Right lobe of liver (tissue), 6 donors: Measurements from ENCODE around the gene TUBA1A. TPM values are rescaled to one million over a fixed set of nuclear protein-coding genes. Genes with fewer than 3 reads are reported as not detected.

Source experiments
- ATAC-seq, 4 donors: fragments of 200-7000 bp; cut with Tn5 transposase; one replicate each; pipeline ENCODE4 v1.9.1; 2020; ENCODE audit warnings: mild to moderate bottlenecking in 4 of 4, moderate library complexity in 4 of 4
- DNase-seq, 3 donors: peaks; one replicate each; pipeline ENCODE4 v3.0.0-alpha.2; 2020
- H3K27ac ChIP-seq, 3 donors: fragments of 200-600 bp; one replicate each; pipeline ENCODE4 v1.8.0; 2022
- H3K27me3 ChIP-seq, 2 donors: fragments of 200-600 bp; one replicate each; pipeline ENCODE4 v1.8.0; 2022
- H3K36me3 ChIP-seq, 4 donors: fragments of 200-600 bp; sonication (generic) in 1 of 4; one replicate each; pipeline versions ENCODE4 v1.5.1 to v1.8.0; 2017 to 2022; ENCODE audit warnings: control low read depth in 1 of 4
- H3K4me1 ChIP-seq, 4 donors: fragments of 200-600 bp; sonication (generic) in 1 of 4; one replicate each; pipeline versions ENCODE4 v1.5.1 to v1.8.0; 2017 to 2022; ENCODE audit warnings: control low read depth in 1 of 4
- H3K4me3 ChIP-seq, 3 donors: fragments of 200-600 bp; one replicate each; pipeline ENCODE4 v1.8.0; 2022
- H3K9me3 ChIP-seq, 4 donors: fragments of 200-600 bp; sonication (generic) in 1 of 4; one replicate each; pipeline versions ENCODE4 v1.5.1 to v1.8.0; 2017 to 2022; ENCODE audit warnings: control low read depth in 1 of 4
- CTCF ChIP-seq, 4 donors: fragments of 200-600 bp in 3 of 4; fragments of 450-650 bp in 1 of 4; IDR thresholded peaks; one replicate each; pipeline versions ENCODE4 v1.5.1 to v1.8.0; 2016 to 2022; ENCODE audit warnings: antibody characterized with exemption in 4 of 4, mild to moderate bottlenecking in 2 of 4
- POLR2A ChIP-seq: fragments of 450-650 bp; IDR thresholded peaks from one replicate; pipeline ENCODE4 v1.6.1; 2017; ENCODE audit warnings: antibody characterized with exemption, mild to moderate bottlenecking
- WGBS: methylation state at CpG from one replicate; pipeline ENCODE4 v1.1.6; 2018; ENCODE audit warnings: low coverage, low lambda C conversion rate; ENCODE audit not compliant: insufficient coverage; ENCODE audit errors: missing lambda C conversion rate; 5-methylcytosine and 5-hydroxymethylcytosine counted together
- intact Hi-C, 2 donors: fragments of 100-400 bp; cut with DNase I; formaldehyde crosslinking; loops; one replicate each; pipeline versions ENCODE4 v1.11.2 to v1.14.1; 2022
- total RNA-seq, 6 experiments: library from RNA; depleted of rRNA in 2 of 6; stranded (reverse); fragments of >200 nt in 2 of 6; fragmentation: NEBNext Ultra II Directional in 3 of 6; extraction: Animal tissue kit (Norgen Biotek cat#: 25700) in 3 of 6; gene quantifications; one replicate each; pipeline versions ENCODE4 v1.1.0 to v1.2.4, GENCODE V29; 2016 to 2023
- donor health status: DM: no; HTN: yes; CAD: no.
- donor health status: DM: no; HTN: no; CAD: no.
- donor health status: DM: no; HTN: no; CAD: no.
- donor health status: DM: no; HTN: yes; CAD: no.
- donor health status: DM: no; HTN: yes; CAD: no.

Gene TUBA1A
- total RNA-seq, 6 experiments from 2014 or later = 3.8 to 18.9 (median 5.8) TPM

GRCh38 chr12:49206389-49206788 is 17.5 kb upstream of the TUBA1A start:
- TF ChIP-seq CTCF (IDR thresholded peaks at IDR 0.05) (no peak), POLR2A (no peak)
- no peak overlapping the region for H3K27ac ChIP-seq
- ATAC-seq (no peak), DNase-seq (no peak)
- no peak overlapping the region for H3K4me3 ChIP-seq
- H3K27me3 ChIP-seq = no peaks in the 10 kb centered on the region
- no peaks in the 10 kb centered on the region for H3K9me3 ChIP-seq
- peaks cover 0 to 6% (median 0%) of the 10 kb centered on the region in 4 donors for H3K4me1 ChIP-seq
- H3K36me3 ChIP-seq = no peaks in the 10 kb centered on the region
- intact Hi-C loops = no loop called here

- ATAC-seq = peak in 2 of 4 donors; percentile 36 to 38
- Histone ChIP-seq H3K4me1 (peaks cover 0 to 10% (median 1%) of the 10 kb centered on the region in 4 donors), H3K4me3 (no peak overlapping the region), H3K27me3 (no peaks in the 10 kb centered on the region), H3K36me3 (no peaks in the 10 kb centered on the region), H3K9me3 (no peaks in the 10 kb centered on the region), H3K27ac (peak overlapping the region in 1 of 3 donors; percentile 29)
- TF ChIP-seq POLR2A = no peak
- no peak for TF ChIP-seq CTCF (IDR thresholded peaks at IDR 0.05)
- WGBS = 51% methylated on average over 3 of the region's 4 CpGs
- no peak for DNase-seq
- intact Hi-C loops = no loop called here
These were observed 12.9 kb upstream of the TUBA1A start for GRCh38 chr12:49201595-49202295.

DNA sequence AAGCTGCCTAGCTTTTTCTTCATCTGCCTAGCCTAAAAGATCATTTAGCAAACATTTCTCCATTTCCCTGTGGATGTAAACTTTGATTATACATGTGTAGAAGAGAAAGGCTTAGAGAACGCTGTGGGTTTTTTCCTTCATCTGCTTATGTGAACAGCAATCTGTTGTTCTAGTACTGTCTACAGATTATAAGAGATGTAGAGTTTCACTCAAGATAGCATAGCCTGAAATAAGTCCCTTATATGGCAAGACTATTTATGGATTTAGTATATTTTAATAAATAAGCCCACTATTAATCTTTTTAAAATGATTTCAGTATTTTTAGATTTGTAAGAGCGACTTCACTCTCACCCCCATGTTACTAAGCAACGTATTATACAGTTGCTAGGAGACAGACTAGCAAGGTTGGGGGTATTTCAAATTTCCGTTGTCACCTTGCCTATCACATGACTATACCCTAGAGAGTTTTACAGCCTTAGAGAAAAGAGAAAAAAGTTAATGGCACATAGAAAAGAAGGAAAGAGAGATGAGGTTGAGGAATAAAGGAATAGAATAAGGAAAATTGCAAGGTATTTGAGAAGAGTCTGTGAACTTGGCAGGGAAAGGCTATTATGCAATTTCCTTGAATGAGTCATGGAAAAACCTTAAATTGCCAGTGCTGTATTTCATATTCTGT is 12.2 kb upstream of the TUBA1A start:
- ATAC-seq = peak; percentile 64 to 91 (median 76)
- Histone ChIP-seq H3K4me1 (peaks cover 0 to 10% (median 1%) of the 10 kb centered on the region in 4 donors), H3K27ac (peak overlapping the region in 1 of 3 donors; percentile 29), H3K27me3 (no peaks in the 10 kb centered on the region), H3K36me3 (no peaks in the 10 kb centered on the region), H3K9me3 (no peaks in the 10 kb centered on the region), H3K4me3 (no peak overlapping the region)
- DNase-seq = no peak
- TF ChIP-seq CTCF (IDR thresholded peaks at IDR 0.05) (no peak), POLR2A (no peak)
- WGBS = 9% methylated on average over 4 of the region's 4 CpGs
- intact Hi-C loops = no loop called here

- Histone ChIP-seq H3K36me3 (no peaks in the 10 kb centered on the region), H3K27me3 (no peaks in the 10 kb centered on the region), H3K9me3 (no peaks in the 10 kb centered on the region), H3K4me3 (no peak overlapping the region), H3K4me1 (peaks cover 0 to 10% (median 1%) of the 10 kb centered on the region in 4 donors), H3K27ac (no peak overlapping the region)
- DNase-seq (peak in 1 of 3 donors; percentile 26), ATAC-seq (peak in 1 of 4 donors; percentile 14)
- intact Hi-C loops = no loop called here
- 58% methylated on average over 11 of the region's 11 CpGs for WGBS
- TF ChIP-seq CTCF (IDR thresholded peaks at IDR 0.05) (no peak), POLR2A (no peak)
These were observed 9.7 kb upstream of the TUBA1A start for GRCh38 chr12:49198431-49199155.
